GM23338 (cell line): ENCODE results near the gene UCP3. TPM values are rescaled to one million over a fixed set of nuclear protein-coding genes. Genes with fewer than 3 reads are reported as not detected.

Source experiments
- ATAC-seq: fragments of 200-7000 bp; cut with Tn5 transposase; 3 replicates; pipeline ENCODE4 v1.9.1; 2020
- DNase-seq: peaks from one replicate; pipeline ENCODE4 v3.0.0-alpha.2; 2015; ENCODE audit warnings: low spot score
- H2AFZ ChIP-seq: fragments of 200-600 bp; sonication (generic); 2 replicates; pipeline ENCODE4 v1.8.0; 2016; ENCODE audit warnings: antibody characterized with exemption, mild to moderate bottlenecking, moderate library complexity
- H3F3A ChIP-seq: fragments of 200-600 bp; sonication (generic); replicated peaks from 2 replicates; pipeline ENCODE4 v1.8.0; 2017; ENCODE audit warnings: antibody characterized with exemption, mixed run types, low read depth
- H3K27ac ChIP-seq: fragments of 200-600 bp; sonication (generic); 2 replicates; pipeline ENCODE4 v1.6.1; 2016; ENCODE audit warnings: low read depth
- H3K27me3 ChIP-seq: fragments of 200-600 bp; sonication (generic); 2 replicates; pipeline ENCODE4 v1.8.0; 2016; ENCODE audit warnings: mild to moderate bottlenecking, mixed run types, moderate library complexity; ENCODE audit not compliant: insufficient read depth
- H3K36me3 ChIP-seq: fragments of 200-600 bp; sonication (generic); 2 replicates; pipeline ENCODE4 v1.8.0; 2016; ENCODE audit warnings: mild to moderate bottlenecking; ENCODE audit not compliant: insufficient read depth
- H3K4me1 ChIP-seq: fragments of 200-600 bp; sonication (generic); 2 replicates; pipeline ENCODE4 v1.8.0; 2016; ENCODE audit warnings: mild to moderate bottlenecking, moderate library complexity; ENCODE audit not compliant: insufficient read depth
- H3K4me2 ChIP-seq: fragments of 200-600 bp; sonication (generic); 2 replicates; pipeline ENCODE4 v1.7.1; 2017; ENCODE audit warnings: mixed run types
- H3K4me3 ChIP-seq: fragments of 200-600 bp; sonication (generic); 2 replicates; pipeline ENCODE4 v1.6.1; 2016; ENCODE audit warnings: mixed run types
- H3K79me2 ChIP-seq: fragments of 200-600 bp; sonication (generic); replicated peaks from 2 replicates; pipeline ENCODE4 v1.8.0; 2017; ENCODE audit warnings: mild to moderate bottlenecking; ENCODE audit not compliant: insufficient read depth
- H3K9me2 ChIP-seq: fragments of 200-600 bp; sonication (generic); 2 replicates; pipeline ENCODE4 v1.8.0; 2017; ENCODE audit not compliant: insufficient read depth
- H4K20me1 ChIP-seq: fragments of 200-600 bp; sonication (generic); replicated peaks from 2 replicates; pipeline ENCODE4 v1.8.0; 2017; ENCODE audit warnings: mild to moderate bottlenecking; ENCODE audit not compliant: insufficient read depth
- H3K27ac Mint-ChIP-seq: 2 replicates; pipeline ENCODE4 v1.8.0; 2020; ENCODE audit warnings: inconsistent platforms, mild to moderate bottlenecking, moderate library complexity, mixed read lengths
- H3K27me3 Mint-ChIP-seq: 3 replicates; pipeline ENCODE4 v1.8.0; 2022; ENCODE audit warnings: low read depth, mild to moderate bottlenecking, moderate library complexity, mixed read lengths, inconsistent platforms; ENCODE audit not compliant: insufficient read depth, poor library complexity
- H3K36me3 Mint-ChIP-seq: 3 replicates; pipeline ENCODE4 v1.8.0; 2021; ENCODE audit warnings: low read depth, mild to moderate bottlenecking, inconsistent platforms, moderate library complexity, mixed read lengths
- H3K4me1 Mint-ChIP-seq: 3 replicates; pipeline ENCODE4 v1.8.0; 2020; ENCODE audit warnings: mild to moderate bottlenecking, inconsistent platforms, mixed read lengths
- H3K4me3 Mint-ChIP-seq: 3 replicates; pipeline ENCODE4 v1.8.0; 2021; ENCODE audit warnings: moderate library complexity, mild to moderate bottlenecking, inconsistent platforms, mixed read lengths
- H3K9me3 Mint-ChIP-seq: 3 replicates; pipeline ENCODE4 v1.8.0; 2020; ENCODE audit warnings: moderate library complexity, mild to moderate bottlenecking, inconsistent platforms, mixed read lengths
- ETS1 ChIP-seq: IDR thresholded peaks from 2 replicates; pipeline ENCODE4 v1.6.1; 2016; ENCODE audit warnings: antibody characterized with exemption
- EZH2 ChIP-seq: fragments of 200-600 bp; sonication (generic); IDR thresholded peaks from one replicate; pipeline ENCODE4 v1.8.0; 2017; ENCODE audit warnings: antibody characterized with exemption, mild to moderate bottlenecking, low read depth; ENCODE audit not compliant: unreplicated experiment
- EZH2phosphoT487 ChIP-seq: fragments of 200-600 bp; sonication (generic); IDR thresholded peaks from one replicate; pipeline ENCODE4 v1.8.1; 2018; ENCODE audit warnings: antibody characterized with exemption; ENCODE audit not compliant: unreplicated experiment
- JUNB ChIP-seq: IDR thresholded peaks from one replicate; pipeline ENCODE4 v1.6.1; 2016; ENCODE audit warnings: antibody characterized with exemption; ENCODE audit not compliant: unreplicated experiment
- NANOG ChIP-seq: IDR thresholded peaks from 2 replicates; pipeline ENCODE4 v1.6.1; 2016; ENCODE audit warnings: antibody characterized with exemption, borderline replicate concordance
- REST ChIP-seq: IDR thresholded peaks from one replicate; pipeline ENCODE4 v1.6.1; 2018; ENCODE audit warnings: antibody characterized with exemption; ENCODE audit not compliant: unreplicated experiment
- STAT1 ChIP-seq: IDR thresholded peaks from one replicate; pipeline ENCODE4 v1.6.1; 2016; ENCODE audit warnings: antibody characterized with exemption; ENCODE audit not compliant: unreplicated experiment
- ZNF114 ChIP-seq: fragments of 250-450 bp; sonication (Bioruptor Pico); IDR thresholded peaks from 2 replicates; pipeline ENCODE4 v1.5.0; 2020; ENCODE audit warnings: mild to moderate bottlenecking, moderate library complexity
- ZNF331 ChIP-seq: fragments of 250-450 bp; sonication (Bioruptor Pico); IDR thresholded peaks from 2 replicates; pipeline ENCODE4 v1.5.0; 2020; ENCODE audit warnings: low read depth, mild to moderate bottlenecking, moderate library complexity
- polyA plus RNA-seq: library from polyadenylated mRNA; unstranded; fragments of >200 nt; fragmentation: Nextera tagmentation; extraction: Ambion mirVana; gene quantifications from 2 replicates; pipeline ENCODE4 v1.2.1, GENCODE V29; 2016
- total RNA-seq: library from RNA; depleted of rRNA; stranded (reverse); fragments of >200 nt; shearing (Covaris generic); gene quantifications from 2 replicates; pipeline ENCODE4 v1.2.3, GENCODE V29; 2014

Gene UCP3
- total and polyA plus RNA-seq, 2 experiments from 2014 or later = 0.21 to 0.40 TPM

GRCh38 chr11:74009230-74009547 is 304 bp upstream of the UCP3 start (continued):
- TF ChIP-seq ZNF114 (CRISPR knock-in tag) (no peak), REST (no peak), JUNB (no peak), EZH2 (no peak), ETS1 (no peak)

- Histone ChIP-seq H2AFZ (no peak overlapping the region), H3F3A (no peaks in the 10 kb centered on the region), H3K9me2 (no peaks in the 10 kb centered on the region), H4K20me1 (no peaks in the 10 kb centered on the region), H3K4me1 (0 out of 2 replicates have a peak, but pooled peaks cover 5% of the 10 kb centered on the region), H3K27ac (no peak overlapping the region), H3K4me3 (no peak overlapping the region), H3K4me2 (no peak overlapping the region), H3K36me3 (no peaks in the 10 kb centered on the region), H3K27me3 (no peaks in the 10 kb centered on the region), H3K79me2 (no peaks in the 10 kb centered on the region)
- no peak overlapping the region for H3K27ac Mint-ChIP-seq
- TF ChIP-seq NANOG = no peak
- TF ChIP-seq STAT1 = no peak
- TF ChIP-seq ETS1 = no peak
- TF ChIP-seq EZH2phosphoT487 = no peak
- TF ChIP-seq EZH2 = no peak
- TF ChIP-seq ZNF331 (CRISPR knock-in tag) = no peak
- DNase-seq (no peak), ATAC-seq (no peak)
- peaks cover 17% of the 10 kb centered on the region for H3K4me1 Mint-ChIP-seq
- H3K4me3 Mint-ChIP-seq = no peak overlapping the region
- H3K36me3 Mint-ChIP-seq = peaks cover 3% of the 10 kb centered on the region; the same call in 2 of the 3 replicates
- no peaks in the 10 kb centered on the region for H3K9me3 Mint-ChIP-seq
- peaks cover 11% of the 10 kb centered on the region for H3K27me3 Mint-ChIP-seq
These were observed 1.1 kb downstream of the UCP3 start for GRCh38 chr11:74007691-74008372.
